A549 (cell line): Measurements from ENCODE around the gene KISS1. TPM values are rescaled to one million over a fixed set of nuclear protein-coding genes. Genes with fewer than 3 reads are reported as not detected.

ENCODE experiments used
- ATAC-seq, 2 experiments: fragments of 200-7000 bp in 1 of 2; fragments of >200 bp in 1 of 2; cut with Nextera tagmentation in 1 of 2; cut with Tn5 transposase in 1 of 2; 3 replicates each; pipeline versions ENCODE4 v1.8.0 to v1.9.1; 2018 to 2020; ENCODE audit warnings: mild to moderate bottlenecking in 1 of 2, moderate library complexity in 1 of 2
- CTCF ChIA-PET: fragments of 300-600 bp; sonication (Branson Sonifier 250); formaldehyde crosslinking; extraction: SDS; loops from one replicate; lab custom pipeline; 2021; ENCODE audit warnings: antibody characterized with exemption, inconsistent platforms; lab: Yijun Ruan, JAX
- POLR2A ChIA-PET: fragments of 350-600 bp; formaldehyde crosslinking; extraction: SDS; loops from one replicate; lab custom pipeline; 2021; ENCODE audit warnings: antibody characterized with exemption, inconsistent platforms; lab: Yijun Ruan, JAX
- DNase-seq, 2 experiments: peaks; one replicate each; pipeline versions ENCODE4 v3.0.0 to v3.0.0-alpha.2; 2011 to 2016; ENCODE audit warnings: low read depth in 1 of 2, low spot score in 1 of 2
- FAIRE-seq: peaks from 2 replicates; lab custom pipeline; 2011; peaks lifted over from hg19 to GRCh38; lab: Jason Lieb, UNC
- H3K27ac ChIP-seq, 2 experiments: fragments of >200 bp; sonication (Bioruptor Twin); formaldehyde crosslinking; 3 replicates each; pipeline ENCODE4 v1.5.1; 2016 to 2017
- H3K4me1 ChIP-seq: fragments of >200 bp; sonication (Bioruptor Twin); formaldehyde crosslinking; 3 replicates; pipeline ENCODE4 v1.6.1; 2016
- H3K4me2 ChIP-seq: fragments of >200 bp; sonication (Bioruptor Twin); formaldehyde crosslinking; 3 replicates; pipeline ENCODE4 v1.6.1; 2016
- H3K4me3 ChIP-seq: fragments of >200 bp; sonication (Bioruptor Twin); formaldehyde crosslinking; 3 replicates; pipeline ENCODE4 v1.5.1; 2016
- H3K9me3 ChIP-seq: fragments of >200 bp; sonication (Bioruptor Twin); formaldehyde crosslinking; 3 replicates; pipeline ENCODE4 v1.6.1; 2016
- ATOH8 ChIP-seq: fragments of 250-450 bp; sonication (Bioruptor Pico); IDR thresholded peaks from 2 replicates; pipeline ENCODE4 v1.5.0; 2020; ENCODE audit warnings: low read depth, mild to moderate bottlenecking, moderate library complexity
- CBX2 ChIP-seq: fragments of 200-600 bp; sonication (generic); IDR thresholded peaks from 2 replicates; pipeline ENCODE4 v1.6.1; 2016; ENCODE audit warnings: low read depth, mild to moderate bottlenecking, borderline replicate concordance
- CBX8 ChIP-seq: fragments of 200-600 bp; sonication (generic); IDR thresholded peaks from 2 replicates; pipeline ENCODE4 v1.6.1; 2016
- CEBPB ChIP-seq, 2 experiments: fragments of >200 bp in 1 of 2; sonication (Bioruptor Twin) in 1 of 2; formaldehyde crosslinking in 1 of 2; IDR thresholded peaks; 2 replicates each; pipeline ENCODE4 v1.6.1; 2012 to 2016
- CHD2 ChIP-seq: fragments of 150-350 bp; IDR thresholded peaks from 2 replicates; pipeline ENCODE4 v1.6.1; 2014; ENCODE audit warnings: low read length; ENCODE audit not compliant: partially characterized antibody
- CTCF ChIP-seq: fragments of >200 bp; sonication (Bioruptor Twin); formaldehyde crosslinking; IDR thresholded peaks from 3 replicates; pipeline ENCODE4 v1.5.1; 2016
- EHF ChIP-seq: fragments of 250-450 bp; sonication (Bioruptor Pico); IDR thresholded peaks from 2 replicates; pipeline ENCODE4 v1.5.0; 2020; ENCODE audit warnings: mild to moderate bottlenecking
- FOSB ChIP-seq: fragments of 250-450 bp; sonication (Bioruptor Pico); IDR thresholded peaks from 2 replicates; pipeline ENCODE4 v1.5.0; 2020; ENCODE audit warnings: mild to moderate bottlenecking, moderate library complexity
- FOSL2 ChIP-seq, 2 experiments: fragments of 450-650 bp in 1 of 2; fragments of >200 bp in 1 of 2; sonication (Bioruptor Twin) in 1 of 2; formaldehyde crosslinking; IDR thresholded peaks; 2 replicates each; pipeline versions ENCODE4 v1.5.0 to v1.6.1; 2016 to 2020; ENCODE audit warnings: mild to moderate bottlenecking in 1 of 2, moderate library complexity in 1 of 2
- JUNB ChIP-seq: fragments of >200 bp; sonication (Bioruptor Twin); formaldehyde crosslinking; IDR thresholded peaks from 2 replicates; pipeline ENCODE4 v1.6.1; 2016
- MAFK ChIP-seq: fragments of 450-650 bp; IDR thresholded peaks from 2 replicates; pipeline ENCODE4 v1.6.1; 2014; ENCODE audit not compliant: partially characterized antibody
- MAX ChIP-seq: IDR thresholded peaks from 2 replicates; pipeline ENCODE4 v1.6.1; 2012
- PBX3 ChIP-seq: IDR thresholded peaks from 2 replicates; pipeline ENCODE4 v1.6.1; 2012
- POLR2AphosphoS2 ChIP-seq: conservative IDR thresholded peaks from 2 replicates; pipeline ENCODE4 v1.6.1; 2012; ENCODE audit warnings: low read length, improper control_type of control experiment, inconsistent platforms
- RAD21 ChIP-seq, 2 experiments: fragments of >200 bp in 1 of 2; sonication (Bioruptor Twin) in 1 of 2; formaldehyde crosslinking in 1 of 2; IDR thresholded peaks in 1 of 2; conservative IDR thresholded peaks in 1 of 2; 2 replicates in 1 of 2; 3 replicates in 1 of 2; pipeline ENCODE4 v1.6.1; 2012 to 2018; ENCODE audit warnings: inconsistent platforms in 1 of 2
- RNF2 ChIP-seq: fragments of 200-600 bp; sonication (generic); IDR thresholded peaks from 2 replicates; pipeline ENCODE4 v1.6.1; 2016; ENCODE audit warnings: low read depth, mild to moderate bottlenecking, antibody characterized with exemption, moderate library complexity, borderline replicate concordance
- SMC3 ChIP-seq: fragments of >200 bp; sonication (Bioruptor Twin); formaldehyde crosslinking; IDR thresholded peaks from 3 replicates; pipeline ENCODE4 v1.6.1; 2018; ENCODE audit warnings: inconsistent platforms
- SREBF2 ChIP-seq: fragments of 450-650 bp; IDR thresholded peaks from 2 replicates; pipeline ENCODE4 v1.6.1; 2014; ENCODE audit warnings: mild to moderate bottlenecking, moderate library complexity
- ZFP36 ChIP-seq: fragments of 450-650 bp; IDR thresholded peaks from 2 replicates; pipeline ENCODE4 v1.6.1; 2014; ENCODE audit warnings: borderline replicate concordance; ENCODE audit not compliant: partially characterized antibody
- whole genome bisulfite sequencing: methylation state at CpG from one replicate; pipeline ENCODE4 v1.1.6; 2017; ENCODE audit errors: missing lambda C conversion rate; 5-methylcytosine and 5-hydroxymethylcytosine counted together
- polyA plus RNA-seq, 4 experiments: library from polyadenylated mRNA; depleted of rRNA in 3 of 4; stranded (reverse); fragments of >200 nt; fragmentation: RNase III in 1 of 4; extraction: RNeasy Plus Mini Kit Qiagen cat#74134 plus additional on column Dnase treatment in 1 of 4; gene quantifications; 2 replicates in 3 of 4; 3 replicates in 1 of 4; pipeline ENCODE4 v1.2.3, GENCODE V29; 2011 to 2017

Gene KISS1
- polyA plus RNA-seq, 2 of the 4 experiments (the other 2 are of a cell fraction), result 0.23 TPM; not detected in 1

GRCh38 chr1:204201348-204202040, 5.2 kb upstream of the KISS1 start:
- no peak for FAIRE-seq
- Histone ChIP-seq H3K9me3 (no peaks in the 10 kb centered on the region), H3K4me2 (no peak overlapping the region), H3K27ac (no peak overlapping the region), H3K4me3 (no peak overlapping the region), H3K4me1 (no peaks in the 10 kb centered on the region; the same call in 2 of the 3 replicates)
- WGBS, result 79% methylated on average over 12 of the region's 12 CpGs
- no peak for DNase-seq
- CTCF ChIA-PET, result interaction anchor here (1.5 to 7.4 kb wide), 3 partner anchors 13 to 57 kb away, joined by 6 to 314 read pairs (median 6); partner anchors contain the start of genes GOLT1A and REN
- no peak for ATAC-seq
- no peak for TF ChIP-seq PBX3
- POLR2A ChIA-PET, result no interaction called here

GRCh38 chr1:204199579-204199978, 3.3 kb upstream of the KISS1 start:
- Histone ChIP-seq H3K4me2 (no peak overlapping the region), H3K9me3 (no peaks in the 10 kb centered on the region), H3K4me1 (peaks cover 5% of the 10 kb centered on the region; the same call in 2 of the 3 replicates), H3K27ac (no peak overlapping the region)
- ATAC-seq, result no peak
- 81% methylated on average over 9 of the region's 9 CpGs for WGBS
- POLR2A ChIA-PET, result no interaction called here
- CTCF ChIA-PET, result interaction anchor here (0.6 to 4.5 kb wide), 8 partner anchors 8 to 872 kb away, joined by 3 to 53 read pairs (median 14); partner anchors contain the start of genes GOLT1A and REN
- FAIRE-seq, result no peak
- TF ChIP-seq RAD21 (conservative IDR thresholded peaks at IDR 0.05 in 1 of 2, IDR thresholded peaks at IDR 0.05 in 1 of 2), result no peak
- TF ChIP-seq JUNB, result no peak
- no peak for TF ChIP-seq CBX2
- no peak for TF ChIP-seq MAFK
- no peak for TF ChIP-seq CBX8
- TF ChIP-seq RNF2, result no peak
- no peak for TF ChIP-seq CHD2
- no peak for TF ChIP-seq SREBF2
- no peak for TF ChIP-seq FOSB (CRISPR knock-in tag)
- no peak for TF ChIP-seq ATOH8 (CRISPR knock-in tag)
- no peak for TF ChIP-seq EHF (CRISPR knock-in tag)
- TF ChIP-seq ZFP36, result no peak
- no peak for TF ChIP-seq CEBPB (IDR thresholded peaks at IDR 0.05)
- TF ChIP-seq, all 56 proteins: peak for 0
- DNase-seq, result no peak
- no peak overlapping the region for H3K4me3 ChIP-seq

- WGBS, result 60% methylated on average over 18 of the region's 18 CpGs
- Histone ChIP-seq H3K27ac (0 out of 6 replicates have a peak overlapping the region, but pooled peaks of 1 of the 2 experiments have one; percentile 18), H3K4me3 (no peak overlapping the region), H3K9me3 (no peaks in the 10 kb centered on the region), H3K4me2 (no peak overlapping the region), H3K4me1 (peaks cover 5% of the 10 kb centered on the region; the same call in 2 of the 3 replicates)
- DNase-seq (peak; percentile 44 to 49), FAIRE-seq (no peak), ATAC-seq (peak; percentile 57 to 59)
- POLR2A ChIA-PET, result no interaction called here
- TF ChIP-seq RAD21 (conservative IDR thresholded peaks at IDR 0.05 in 1 of 2, IDR thresholded peaks at IDR 0.05 in 1 of 2), result peak; percentile 16 to 34; a peak in 3 of 5 replicates
- TF ChIP-seq MAX, result no peak
- TF ChIP-seq CTCF, result peak; percentile 12; the same call in 1 of the 3 replicates
- no peak for TF ChIP-seq POLR2AphosphoS2
- TF ChIP-seq FOSL2 (IDR thresholded peaks at IDR 0.05), result no peak
- TF ChIP-seq FOSL2 (CRISPR knock-in tag; IDR thresholded peaks at IDR 0.05), result 0 out of 2 replicates have a peak, but pooled peaks have one; percentile 6
- 0 out of 3 replicates have a peak, but pooled peaks have one; percentile 17 for TF ChIP-seq SMC3
- CTCF ChIA-PET, result interaction anchor here (0.5 to 4.5 kb wide), 19 partner anchors 8 to 871 kb away, joined by 3 to 53 read pairs (median 3); partner anchors contain the start of genes GOLT1A and REN
Observed at GRCh38 chr1:204198348-204199340, 2.4 kb upstream of the KISS1 start.
